ENCODE results near the gene MTOR.

- TF ChIP-seq EZH2 (IDR thresholded peaks at IDR 0.05; ENCODE audit: insufficient read depth, poor library complexity, severe bottlenecking) (no peak), EZH2phosphoT487 (IDR thresholded peaks at IDR 0.05; ENCODE audit: insufficient read depth, low read depth) (no peak)
These were observed 83.2 kb downstream of the MTOR start for GRCh38 chr1:11179125-11179524.
